Karpas-422 (cell line): ENCODE measurements around the gene RPS6KB2. TPM values are rescaled to one million over a fixed set of nuclear protein-coding genes. Genes with fewer than 3 reads are reported as not detected.

Experiments
- DNase-seq: peaks from one replicate; pipeline ENCODE4 v3.0.0-alpha.2; 2015
- H2AFZ ChIP-seq: fragments of 200-600 bp; sonication (generic); 2 replicates; pipeline ENCODE4 v1.6.1; 2014; ENCODE audit warnings: antibody characterized with exemption, low read length, mixed read lengths
- H3K27ac ChIP-seq: fragments of 200-600 bp; sonication (generic); 2 replicates; pipeline ENCODE4 v1.5.1; 2014; ENCODE audit warnings: mild to moderate bottlenecking, low read length, moderate library complexity
- H3K27me3 ChIP-seq: fragments of 200-600 bp; sonication (generic); 2 replicates; pipeline ENCODE4 v1.6.1; 2014; ENCODE audit warnings: low read length, mixed read lengths
- H3K36me3 ChIP-seq: fragments of 200-600 bp; sonication (generic); 2 replicates; pipeline ENCODE4 v1.6.1; 2014; ENCODE audit warnings: low read length, mixed read lengths; ENCODE audit not compliant: insufficient read depth
- H3K4me1 ChIP-seq: fragments of 200-600 bp; sonication (generic); 2 replicates; pipeline ENCODE4 v1.6.1; 2014; ENCODE audit warnings: mild to moderate bottlenecking, low read length, mixed read lengths
- H3K4me2 ChIP-seq: fragments of 200-600 bp; sonication (generic); 2 replicates; pipeline ENCODE4 v1.6.1; 2014; ENCODE audit warnings: low read length, low read depth, mild to moderate bottlenecking; ENCODE audit not compliant: poor library complexity, severe bottlenecking
- H3K4me3 ChIP-seq: fragments of 200-600 bp; sonication (generic); 2 replicates; pipeline ENCODE4 v1.5.1; 2014; ENCODE audit warnings: mild to moderate bottlenecking, antibody characterized with exemption, low read length, mixed read lengths
- H3K79me2 ChIP-seq: fragments of 200-600 bp; sonication (generic); 2 replicates; pipeline ENCODE4 v1.6.1; 2014; ENCODE audit warnings: mild to moderate bottlenecking, low read length, mixed read lengths
- H3K9ac ChIP-seq: fragments of 200-600 bp; sonication (generic); 2 replicates; pipeline ENCODE4 v1.6.0; 2014; ENCODE audit warnings: low read length
- H3K9me2 ChIP-seq: fragments of 200-600 bp; sonication (generic), shearing (Covaris generic); replicated peaks from 2 replicates; pipeline ENCODE4 v1.6.0; 2014; ENCODE audit warnings: mild to moderate bottlenecking, low read length, moderate library complexity; ENCODE audit not compliant: insufficient read depth
- H3K9me3 ChIP-seq: fragments of 300-700, 200-600 bp; sonication (generic); 2 replicates; pipeline ENCODE4 v1.6.1; 2014; ENCODE audit warnings: low read length, mixed read lengths
- H4K20me1 ChIP-seq: fragments of 200-600 bp; sonication (generic); 2 replicates; pipeline ENCODE4 v1.6.1; 2014; ENCODE audit warnings: mild to moderate bottlenecking, antibody characterized with exemption, low read length, low read depth; ENCODE audit not compliant: insufficient read depth
- total RNA-seq: library from RNA; depleted of rRNA; stranded (reverse); fragments of >200 nt; shearing (Covaris generic); gene quantifications from 2 replicates; pipeline ENCODE4 v1.2.3, GENCODE V29; 2014; ENCODE audit warnings: low replicate concordance

The RPS6KB2 gene
- total RNA-seq, 1 experiment from 2014 or later = 48.9 TPM

DNA sequence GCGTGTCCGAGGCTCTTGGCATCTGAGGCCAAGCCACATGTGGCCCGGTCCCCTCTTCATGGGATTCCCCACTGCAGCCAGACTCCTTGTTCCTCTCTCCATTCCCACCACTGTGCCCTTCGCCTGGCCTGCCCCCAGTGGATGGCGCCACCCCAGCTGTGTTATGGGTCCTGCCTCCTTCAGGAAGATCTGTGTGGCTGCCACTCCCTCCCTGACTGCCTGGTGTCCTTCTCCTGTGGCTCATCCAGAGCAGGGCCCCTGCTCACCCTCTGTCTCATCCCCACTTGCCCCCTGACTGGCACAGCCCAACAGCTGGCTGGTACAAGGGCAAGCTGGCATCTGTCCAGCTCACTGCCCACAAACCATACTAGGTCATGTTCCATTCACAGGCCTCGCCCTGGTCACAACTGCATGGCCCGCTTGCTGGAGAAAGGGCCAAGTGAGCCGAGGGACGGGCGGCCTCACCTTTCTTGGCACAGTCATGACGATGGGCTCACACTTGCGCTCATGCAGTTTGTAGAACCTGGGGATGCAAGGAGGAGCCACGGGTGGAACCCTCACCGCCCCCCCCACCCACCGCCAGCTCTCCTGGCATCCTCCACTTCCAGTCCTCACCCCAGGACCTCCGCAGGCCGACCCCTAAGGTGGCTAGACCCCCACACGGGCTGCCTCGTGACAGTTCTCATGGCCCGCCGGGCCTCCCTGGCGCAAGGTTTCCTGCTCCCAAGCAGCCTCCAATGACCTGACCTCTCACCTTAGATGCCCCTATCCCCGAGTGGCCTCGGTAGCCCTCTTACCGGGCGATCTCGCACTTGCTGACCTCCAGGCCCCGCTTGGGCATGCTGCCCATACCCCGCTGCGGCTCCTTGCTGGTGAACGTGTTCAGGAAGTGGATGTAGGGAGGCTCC, 11.3 kb downstream of the RPS6KB2 start:
- DNase-seq = peak; percentile 46
- peak overlapping the region; percentile 86; the same call in 1 of the 2 replicates for H3K4me3 ChIP-seq

DNA sequence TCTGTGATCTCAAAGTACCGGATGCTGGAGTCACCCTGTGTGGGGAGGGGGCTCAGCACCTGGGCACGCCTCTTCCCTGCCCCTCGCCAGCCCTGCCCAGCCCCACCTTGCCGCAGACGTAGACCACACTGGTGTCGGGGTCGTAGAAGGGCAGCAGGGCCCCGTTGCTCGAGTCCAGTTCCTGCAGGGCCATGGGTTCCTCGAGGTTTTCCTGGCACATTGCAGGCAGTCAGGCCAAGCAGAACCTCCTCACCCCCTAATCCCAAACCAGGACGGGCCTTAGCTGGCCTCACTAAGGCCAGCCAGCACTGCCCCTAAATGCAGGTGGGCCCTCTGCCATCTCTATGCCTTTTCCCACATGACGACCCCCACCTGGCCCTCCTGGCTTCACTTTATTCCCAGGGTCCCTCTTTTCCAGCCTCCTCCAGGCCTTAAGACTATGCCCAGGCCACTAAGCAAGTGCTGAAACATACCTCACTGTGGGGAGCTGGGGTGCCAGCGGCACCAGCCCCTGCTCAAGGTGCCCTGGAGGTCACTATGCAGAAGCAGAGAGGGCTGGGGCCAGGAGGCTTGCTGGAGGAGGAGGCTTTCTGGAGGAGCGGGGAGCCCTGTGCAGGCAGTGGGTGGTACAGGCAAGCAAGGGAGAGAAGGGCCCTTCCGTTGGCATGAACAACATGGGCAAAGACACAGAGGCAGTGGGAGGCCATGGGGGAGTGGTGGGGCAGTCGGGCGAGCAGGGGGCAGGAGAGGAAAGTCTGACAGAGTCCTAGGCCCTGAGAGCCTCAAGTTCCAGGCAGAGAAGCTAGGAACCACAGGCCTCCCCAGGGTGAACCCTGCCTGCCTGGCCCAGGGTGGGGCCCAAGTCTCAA, 12.2 kb downstream of the RPS6KB2 start:
- Histone ChIP-seq H3K27ac (peak overlapping the region; percentile 56), H3K4me3 (no peak overlapping the region), H3K4me2 (no peak overlapping the region)

More for the DNA sequence above, 11.3 kb downstream of the RPS6KB2 start:
- Histone ChIP-seq H3K79me2 (peaks cover 24% of the 10 kb centered on the region), H3K4me2 (peak overlapping the region; percentile 73), H4K20me1 (peaks cover 7% of the 10 kb centered on the region; the same call in 1 of the 2 replicates), H3K9ac (peak overlapping the region; percentile 95), H3K36me3 (no peaks in the 10 kb centered on the region), H3K9me2 (no peaks in the 10 kb centered on the region), H3K9me3 (no peaks in the 10 kb centered on the region), H3K27ac (peak overlapping the region; percentile 100), H3K4me1 (peaks cover 68% of the 10 kb centered on the region), H2AFZ (no peak overlapping the region), H3K27me3 (no peaks in the 10 kb centered on the region)

DNA sequence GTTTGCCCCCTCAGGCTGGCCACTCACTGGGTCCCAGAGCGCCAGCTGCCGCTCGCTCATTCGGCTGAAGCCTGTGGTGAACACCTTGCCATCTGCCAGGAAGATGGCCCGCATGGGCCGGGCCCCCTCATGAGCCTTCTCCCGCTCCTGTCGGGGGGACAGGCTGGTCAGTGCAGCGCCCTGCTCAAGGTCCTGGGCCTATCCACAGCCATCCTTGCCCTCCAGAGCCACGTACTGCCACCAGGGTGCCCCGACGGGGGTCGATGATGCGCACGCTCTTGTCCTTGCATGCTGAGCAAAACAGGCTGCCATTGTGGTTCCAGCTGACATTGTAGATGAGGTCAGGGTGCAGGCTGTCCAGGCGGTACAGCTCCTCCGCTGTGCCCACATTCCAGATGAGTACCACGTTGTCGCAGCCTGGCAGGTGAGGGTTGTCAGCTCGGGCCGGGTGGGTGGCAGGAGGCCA, 12.8 kb downstream of the RPS6KB2 start:
- H3K79me2 ChIP-seq = peaks cover 20% of the 10 kb centered on the region
- H3K9ac ChIP-seq = peak overlapping the region; percentile 21; the same call in 1 of the 2 replicates
- peak overlapping the region; percentile 56; the same call in 1 of the 2 replicates for H3K27ac ChIP-seq
- H2AFZ ChIP-seq = no peak overlapping the region
- DNase-seq = peak; percentile 49
- no peaks in the 10 kb centered on the region; the same call in 1 of the 2 replicates for H4K20me1 ChIP-seq
- H3K9me2 ChIP-seq = no peaks in the 10 kb centered on the region
- H3K36me3 ChIP-seq = no peaks in the 10 kb centered on the region
- peaks cover 63% of the 10 kb centered on the region for H3K4me1 ChIP-seq
- H3K27me3 ChIP-seq = no peaks in the 10 kb centered on the region
- no peaks in the 10 kb centered on the region for H3K9me3 ChIP-seq
- H3K4me3 ChIP-seq = no peak overlapping the region
- H3K4me2 ChIP-seq = no peak overlapping the region

More for the DNA sequence above, 12.2 kb downstream of the RPS6KB2 start:
- no peak overlapping the region for H2AFZ ChIP-seq
- peak; percentile 58 for DNase-seq
- peaks cover 24% of the 10 kb centered on the region for H3K79me2 ChIP-seq
- H3K9me2 ChIP-seq = no peaks in the 10 kb centered on the region
- no peaks in the 10 kb centered on the region for H3K9me3 ChIP-seq
- no peaks in the 10 kb centered on the region for H3K27me3 ChIP-seq
- peaks cover 67% of the 10 kb centered on the region for H3K4me1 ChIP-seq
- H4K20me1 ChIP-seq = peaks cover 7% of the 10 kb centered on the region; the same call in 1 of the 2 replicates
- no peaks in the 10 kb centered on the region for H3K36me3 ChIP-seq
- peak overlapping the region; percentile 21; the same call in 1 of the 2 replicates for H3K9ac ChIP-seq

DNA sequence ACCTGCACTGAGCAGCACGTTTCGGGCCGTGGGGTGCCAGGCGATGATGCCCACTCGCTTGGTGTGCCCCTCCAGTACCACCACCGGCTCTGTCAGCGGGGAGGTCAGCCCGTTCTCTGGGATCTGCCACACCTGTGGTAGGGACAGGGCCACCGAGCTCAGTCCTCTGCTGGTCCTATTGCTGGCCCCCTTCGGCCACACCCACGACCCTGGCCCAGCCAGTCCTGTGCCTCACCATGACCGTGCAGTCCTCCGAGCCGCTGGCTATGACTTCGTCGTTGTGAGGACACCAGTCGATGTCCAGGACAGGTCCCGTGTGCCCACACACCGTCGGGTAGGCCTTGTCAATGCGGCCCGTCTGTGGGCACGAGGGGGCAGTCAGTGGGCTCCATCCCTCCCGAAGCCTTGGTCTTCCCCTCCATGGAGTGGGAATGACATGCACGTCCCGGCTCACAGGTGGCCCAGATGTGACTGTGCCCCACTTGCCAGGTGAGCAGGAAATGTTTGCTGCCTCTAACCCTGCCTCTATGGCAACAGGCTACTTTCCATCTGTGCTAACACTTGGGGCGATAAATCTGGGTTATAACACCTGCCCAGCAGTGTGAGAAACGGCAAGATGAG, 13.5 kb downstream of the RPS6KB2 start:
- H3K4me3 ChIP-seq = no peak overlapping the region
- no peaks in the 10 kb centered on the region for H3K36me3 ChIP-seq
- H3K9ac ChIP-seq = no peak overlapping the region
- H3K27me3 ChIP-seq = no peaks in the 10 kb centered on the region
- no peaks in the 10 kb centered on the region for H4K20me1 ChIP-seq
- H3K9me2 ChIP-seq = no peaks in the 10 kb centered on the region
- DNase-seq = peak; percentile 73
- H2AFZ ChIP-seq = no peak overlapping the region
- H3K9me3 ChIP-seq = no peaks in the 10 kb centered on the region
- H3K4me1 ChIP-seq = peaks cover 62% of the 10 kb centered on the region
- peaks cover 16% of the 10 kb centered on the region; the same call in 1 of the 2 replicates for H3K79me2 ChIP-seq
- H3K27ac ChIP-seq = peak overlapping the region; percentile 92; the same call in 1 of the 2 replicates
- H3K4me2 ChIP-seq = no peak overlapping the region

DNA sequence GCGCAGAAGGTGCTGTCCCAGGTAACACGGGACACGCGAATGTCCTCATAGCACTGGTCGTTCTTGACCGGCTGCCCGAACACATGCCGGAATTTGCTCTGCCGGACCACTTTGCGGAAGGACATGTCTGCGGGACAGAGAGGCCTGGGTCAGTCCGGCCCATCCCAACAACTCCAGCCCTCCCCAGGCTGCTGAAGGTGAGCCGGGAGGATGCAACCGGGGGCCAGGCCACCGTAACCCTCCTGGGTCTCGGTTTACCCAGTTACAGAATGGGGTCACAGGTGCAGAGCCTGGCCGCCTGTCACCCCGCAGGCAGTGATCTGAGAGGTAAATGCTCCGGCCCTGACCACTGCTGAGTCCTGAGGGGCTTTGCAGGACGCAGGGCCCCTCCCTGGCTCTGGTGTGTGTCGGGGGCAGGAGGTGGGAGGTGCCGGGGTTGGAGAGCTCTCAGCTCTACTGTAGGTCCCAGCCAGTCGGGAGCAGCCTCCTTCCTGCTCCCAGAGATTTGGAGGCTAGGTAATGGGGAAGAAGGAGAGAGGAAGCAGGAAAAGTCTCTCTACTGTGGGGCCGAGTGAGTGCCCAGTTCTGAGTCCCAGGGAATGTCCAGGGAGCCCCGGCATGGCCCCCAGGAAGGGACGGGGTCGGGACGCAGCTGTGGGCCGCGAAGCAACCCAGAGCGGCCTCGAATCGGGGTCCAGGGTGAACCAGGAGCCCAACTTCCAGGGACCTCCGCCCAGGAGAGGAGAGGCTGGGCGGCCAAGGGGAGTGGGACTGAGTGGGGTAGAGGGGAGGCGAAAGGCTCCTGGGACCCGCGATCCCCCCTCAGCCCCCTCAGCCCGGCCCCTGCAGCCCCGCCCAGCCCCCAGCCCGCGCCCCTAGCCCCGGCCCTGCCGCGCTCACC, 14.5 kb downstream of the RPS6KB2 start:
- Histone ChIP-seq H3K9me3 (no peaks in the 10 kb centered on the region), H3K9me2 (no peaks in the 10 kb centered on the region), H2AFZ (no peak overlapping the region), H3K27me3 (no peaks in the 10 kb centered on the region), H3K4me1 (peaks cover 60% of the 10 kb centered on the region), H4K20me1 (no peaks in the 10 kb centered on the region), H3K4me3 (peak overlapping the region; percentile 71), H3K36me3 (no peaks in the 10 kb centered on the region), H3K27ac (peak overlapping the region; percentile 92), H3K79me2 (peaks cover 10% of the 10 kb centered on the region; the same call in 1 of the 2 replicates), H3K9ac (peak overlapping the region; percentile 75), H3K4me2 (peak overlapping the region; percentile 96)
- peak; percentile 64 for DNase-seq

DNA sequence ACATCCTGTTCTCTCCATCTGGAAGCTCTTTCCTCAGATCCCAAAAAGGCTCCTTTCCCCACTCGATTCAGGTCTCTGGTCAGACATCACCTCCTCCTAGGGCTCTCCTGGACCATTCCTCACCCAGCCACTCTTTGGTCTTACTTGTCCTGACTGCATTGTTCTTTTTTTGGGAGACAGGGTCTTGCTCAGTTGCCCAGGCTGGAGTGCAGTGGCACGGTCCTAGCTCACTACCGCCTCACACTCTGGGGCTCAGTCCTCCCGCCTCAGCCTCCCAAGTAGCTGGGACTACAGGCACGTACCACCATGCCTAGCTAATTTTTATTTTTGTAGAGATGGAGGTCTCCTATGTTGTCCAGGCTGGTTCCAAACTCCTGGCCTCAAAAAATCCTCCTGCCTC, 17.2 kb downstream of the RPS6KB2 start:
- H3K27me3 ChIP-seq = no peaks in the 10 kb centered on the region
- no peaks in the 10 kb centered on the region for H3K79me2 ChIP-seq
- peaks cover 41% of the 10 kb centered on the region for H3K4me1 ChIP-seq
- no peak overlapping the region for H3K9ac ChIP-seq
- no peak overlapping the region; the same call in 1 of the 2 replicates for H3K4me3 ChIP-seq
- no peaks in the 10 kb centered on the region for H4K20me1 ChIP-seq
- peak overlapping the region; percentile 96 for H3K4me2 ChIP-seq
- no peaks in the 10 kb centered on the region for H3K9me3 ChIP-seq
- no peak overlapping the region for H2AFZ ChIP-seq
- DNase-seq = peak; percentile 36
- no peaks in the 10 kb centered on the region for H3K9me2 ChIP-seq
- no peaks in the 10 kb centered on the region for H3K36me3 ChIP-seq
- H3K27ac ChIP-seq = no peak overlapping the region

DNA sequence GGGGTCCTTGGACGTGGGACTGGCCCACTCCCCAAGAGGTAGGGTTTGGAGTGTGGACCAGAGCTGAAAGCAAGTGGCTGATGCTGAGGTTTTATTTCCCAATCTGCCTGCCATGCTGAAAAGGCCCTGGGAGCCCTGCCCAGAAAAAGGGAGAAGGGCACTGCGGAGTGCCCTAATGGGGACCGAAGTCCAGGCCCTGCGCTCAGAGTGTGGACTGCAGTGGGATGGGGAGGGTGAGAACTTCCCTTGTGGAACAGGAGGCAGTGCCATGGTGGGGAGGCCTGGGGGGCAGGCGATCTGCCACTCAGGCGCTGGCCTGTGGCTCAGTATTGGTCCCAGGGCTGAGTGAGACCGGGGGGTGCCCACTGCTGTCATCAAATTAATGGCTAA, 19.9 kb downstream of the RPS6KB2 start:
- H2AFZ ChIP-seq = no peak overlapping the region
- H3K4me1 ChIP-seq = peaks cover 33% of the 10 kb centered on the region
- H3K9ac ChIP-seq = no peak overlapping the region
- DNase-seq = no peak
- H3K9me3 ChIP-seq = no peaks in the 10 kb centered on the region
- H3K9me2 ChIP-seq = no peaks in the 10 kb centered on the region
- no peaks in the 10 kb centered on the region for H3K36me3 ChIP-seq
- no peak overlapping the region for H3K4me2 ChIP-seq
- no peak overlapping the region for H3K27ac ChIP-seq
- no peaks in the 10 kb centered on the region for H4K20me1 ChIP-seq
- H3K27me3 ChIP-seq = no peaks in the 10 kb centered on the region
- no peak overlapping the region for H3K4me3 ChIP-seq
- no peaks in the 10 kb centered on the region for H3K79me2 ChIP-seq
